Forelimb muscle (tissue), 1 donor: ENCODE results near the gene MLN. TPM values are rescaled to one million over a fixed set of nuclear protein-coding genes. Genes with fewer than 3 reads are reported as not detected.

Source experiments
- DNase-seq: peaks from one replicate; pipeline ENCODE4 v3.0.0-alpha.2; 2013; ENCODE audit warnings: low read depth
- polyA plus RNA-seq: library from polyadenylated mRNA; unstranded; fragments of 120-200 nt; gene quantifications from one replicate; pipeline ENCODE4 v1.2.1, GENCODE V29; 2013; ENCODE audit not compliant: insufficient read length

The MLN gene
- polyA plus RNA-seq, 1 donor = not detected

DNA sequence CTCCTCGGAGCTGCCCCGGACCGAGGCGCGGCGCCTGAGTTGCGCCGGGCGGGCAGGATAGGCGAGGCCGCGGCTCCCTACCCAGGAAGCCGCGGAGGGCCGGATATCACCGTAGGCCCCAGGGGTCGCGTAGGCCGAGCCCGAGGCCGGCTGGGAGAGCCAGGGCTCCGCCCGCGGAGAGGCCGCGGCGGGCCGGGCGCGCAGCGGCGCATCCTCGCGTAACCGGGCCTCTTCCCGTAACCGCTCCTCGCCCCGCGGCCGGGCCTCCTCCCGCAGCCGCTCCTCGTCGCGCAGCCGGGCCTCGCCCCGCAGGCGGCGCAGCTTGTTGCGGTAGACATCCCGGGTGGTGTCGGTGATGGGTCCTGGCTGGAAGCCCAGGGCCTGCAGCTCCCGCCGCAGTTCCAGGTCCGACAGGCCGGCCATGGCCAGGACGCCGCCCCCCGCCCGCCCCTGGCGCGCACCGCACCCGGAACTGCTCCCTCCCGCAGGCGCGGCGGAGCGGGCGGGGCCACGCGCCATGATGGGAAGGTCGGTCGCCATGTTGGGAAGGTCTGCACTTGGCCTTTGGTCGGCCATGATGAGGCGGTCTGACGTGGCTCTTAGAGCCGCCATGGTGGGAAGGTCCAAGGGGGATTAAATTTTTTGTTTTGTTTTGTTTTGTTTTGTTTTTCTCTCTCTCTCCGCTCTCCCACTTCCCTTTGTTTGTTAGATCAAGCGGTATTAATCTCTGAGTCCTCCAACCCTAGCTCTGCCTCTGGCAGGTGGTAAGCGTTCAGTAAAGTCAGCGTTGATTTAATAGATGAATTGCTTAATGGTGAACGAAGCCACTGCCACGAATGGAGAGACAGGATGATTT, 14.9 kb downstream of the MLN start, which contains the start of gene LEMD2:
TSS of gene LEMD2 (minus strand) at position 437 of the 856 bp plus-strand sequence. CDS start at position 423, 14 bp downstream.
- DNase-seq = peak; percentile 82

DNA sequence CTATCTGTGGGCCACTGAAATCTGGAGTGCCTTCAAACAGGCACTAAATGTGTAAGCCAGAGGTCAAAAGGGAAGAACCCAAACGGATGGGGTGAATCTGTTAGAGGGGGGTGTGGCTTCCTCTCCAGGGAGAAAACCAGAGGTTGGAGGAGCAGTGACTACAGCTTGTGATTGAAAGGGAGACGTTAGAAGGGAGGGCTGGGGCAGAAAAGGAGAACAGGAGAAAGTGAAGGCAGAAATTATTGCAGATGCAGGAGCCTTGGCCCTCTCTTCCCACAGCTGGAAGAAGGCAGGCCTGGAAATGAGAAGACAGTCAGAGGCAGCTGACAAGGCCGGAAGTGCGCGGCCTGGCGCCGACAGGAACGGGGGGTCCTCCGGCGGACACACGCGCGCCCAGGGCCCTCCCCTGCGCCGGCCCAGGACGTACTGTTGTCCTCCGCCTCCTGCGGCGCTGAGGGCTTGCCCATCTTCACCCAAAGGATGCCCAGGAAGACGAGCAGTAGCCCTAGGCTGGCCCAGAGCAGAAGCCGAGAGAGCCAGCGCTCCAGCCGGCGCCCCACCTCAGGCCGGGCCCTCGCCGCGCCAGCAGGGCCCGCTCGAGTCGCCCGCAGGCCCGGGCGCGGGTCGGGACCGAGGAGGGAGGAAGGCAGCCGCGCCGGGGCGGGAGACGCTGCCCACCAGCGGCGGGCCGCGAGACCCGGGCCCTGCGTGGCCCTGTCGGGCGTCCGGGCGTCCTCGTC, 15.7 kb downstream of the MLN start:
- peak; percentile 67 for DNase-seq

DNA sequence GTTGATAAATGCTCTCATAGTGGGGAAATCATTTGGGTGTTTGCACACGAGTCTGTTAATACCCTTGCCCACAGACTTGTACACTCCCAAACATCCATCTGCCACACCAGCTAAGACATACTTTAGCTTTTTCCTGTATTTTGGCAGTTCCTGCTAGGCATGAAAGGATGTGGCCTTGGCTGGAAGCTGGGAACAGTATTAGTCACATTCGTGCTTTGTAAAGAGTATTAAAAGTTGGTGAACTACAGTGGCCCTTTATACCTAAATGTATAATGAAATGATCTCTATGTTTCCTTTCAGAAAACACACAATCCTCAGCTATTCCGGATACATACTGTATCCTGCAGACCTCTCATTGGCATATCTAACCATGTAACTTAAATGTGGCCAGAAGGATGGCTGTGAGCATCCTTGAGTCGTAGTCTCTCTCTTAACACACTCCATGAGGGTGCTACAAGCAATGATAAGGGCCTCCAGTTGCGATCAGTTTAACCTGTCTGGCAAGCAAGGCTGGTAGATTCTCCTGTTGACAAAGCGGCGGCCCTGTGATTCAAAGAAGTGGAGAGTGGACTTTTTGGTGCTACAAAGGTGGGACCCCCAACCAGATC, 16.4 kb downstream of the MLN start:
- no peak for DNase-seq

DNA sequence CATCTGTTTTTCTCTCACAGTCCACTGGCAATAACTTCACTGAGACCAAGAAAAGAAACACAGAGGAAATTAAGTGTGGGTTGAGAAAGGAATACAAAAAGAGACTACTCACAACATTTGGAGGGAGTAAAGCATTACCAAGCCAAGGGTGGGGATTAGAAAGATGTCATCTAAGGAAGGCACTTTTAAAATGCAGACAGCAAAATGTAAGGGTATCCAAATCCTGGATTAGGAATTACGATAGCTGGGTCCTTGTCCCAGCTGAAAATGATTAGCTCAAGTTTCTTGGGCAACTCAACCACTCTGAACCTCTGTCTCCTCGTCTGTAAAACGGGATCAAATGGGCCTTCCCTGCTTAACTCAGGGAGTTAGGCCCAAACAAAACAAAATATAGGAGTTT, 17.1 kb downstream of the MLN start:
- no peak for DNase-seq

DNA sequence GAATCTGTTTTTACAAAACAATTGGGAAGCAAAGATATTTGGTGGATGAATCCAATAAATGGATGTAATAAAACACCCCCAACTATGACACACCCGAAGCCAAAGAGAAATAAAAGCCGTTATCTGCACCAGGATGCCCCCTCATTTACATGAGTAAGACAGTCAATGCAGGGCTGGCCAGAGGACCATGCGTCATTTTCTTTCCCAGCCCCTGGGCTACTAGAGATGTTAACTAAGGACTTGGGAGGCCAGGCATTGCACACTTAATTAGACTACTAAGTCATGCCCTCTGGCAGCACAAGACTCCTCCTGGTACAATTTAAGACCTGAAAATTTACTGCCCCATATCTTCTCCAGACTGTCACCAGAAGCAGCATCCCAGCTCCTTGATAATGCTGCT, 18.0 kb downstream of the MLN start:
- DNase-seq = no peak

DNA sequence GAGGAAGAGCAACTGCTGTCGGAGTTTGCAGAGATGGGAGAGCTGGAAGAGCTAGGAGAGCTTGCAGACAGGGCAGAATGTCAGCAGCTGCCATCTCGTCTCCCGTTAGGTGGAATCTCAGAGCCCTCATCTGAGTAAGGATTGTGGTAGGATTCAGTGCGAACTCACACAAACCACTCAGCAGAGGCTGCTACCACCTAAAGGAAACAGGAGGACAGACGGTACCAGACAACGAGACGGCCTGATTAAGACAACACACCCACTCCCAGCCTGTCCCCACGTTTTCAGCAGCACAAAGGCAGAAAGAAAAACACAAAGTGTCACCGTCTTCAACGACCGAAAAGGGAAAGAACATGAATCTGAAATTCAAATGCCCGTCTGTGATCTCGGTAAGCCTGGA, 19.0 kb downstream of the MLN start:
- DNase-seq = no peak

DNA sequence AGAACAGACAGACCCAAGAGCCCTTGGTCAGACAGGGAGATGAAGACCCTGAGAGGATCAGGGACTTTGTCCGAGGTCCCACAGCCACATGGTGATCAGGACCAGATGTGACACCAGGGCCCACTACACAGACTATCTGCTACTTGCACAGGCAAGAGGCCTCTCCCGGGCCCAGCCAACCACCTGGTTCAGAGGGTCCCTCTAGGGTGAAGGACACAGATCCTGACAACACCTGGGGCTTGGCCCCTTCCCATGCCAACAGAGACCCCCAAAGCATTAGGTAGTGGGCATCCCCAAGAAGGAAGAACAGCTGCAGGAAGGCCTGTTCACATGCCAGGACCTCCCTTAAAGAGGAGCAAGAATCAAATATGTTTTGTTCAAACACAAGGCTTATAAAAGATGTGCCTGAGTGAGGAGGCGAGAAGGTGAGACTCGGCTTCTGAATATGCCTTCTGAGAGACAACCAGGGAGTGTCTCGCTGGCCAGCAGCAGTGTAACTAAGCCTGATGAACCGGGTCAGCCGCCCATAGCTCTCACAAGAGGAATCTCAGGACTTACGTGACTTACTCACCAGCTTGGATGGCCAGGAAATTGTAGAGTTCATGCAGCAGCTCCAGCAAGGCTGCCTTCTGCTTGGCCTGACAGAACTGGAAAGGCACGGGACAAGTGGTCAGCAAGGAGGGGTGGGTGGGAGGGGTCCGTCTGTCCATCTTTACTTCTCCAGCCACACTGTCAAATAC, 19.9 kb downstream of the MLN start:
- DNase-seq = no peak

DNA sequence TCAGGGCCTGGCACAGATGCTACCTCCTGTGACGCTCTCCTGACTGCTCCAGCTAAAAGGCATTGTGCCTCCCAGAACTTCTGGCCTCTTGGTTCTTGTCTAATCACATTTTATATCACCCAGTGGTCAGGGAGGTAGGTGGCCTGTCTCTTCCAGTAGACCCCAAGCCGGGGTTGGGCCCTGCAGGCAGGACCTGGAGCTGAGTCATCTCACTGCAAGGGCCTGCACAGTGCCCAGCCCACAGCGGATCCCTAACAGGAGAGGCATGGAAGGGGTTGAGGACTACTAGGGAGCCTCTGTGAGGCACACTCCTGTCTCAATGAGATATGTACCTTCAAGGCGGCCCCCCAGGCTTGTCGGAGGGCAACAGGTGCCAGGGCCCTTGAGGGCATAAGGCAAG, 21.2 kb downstream of the MLN start:
- DNase-seq = no peak

DNA sequence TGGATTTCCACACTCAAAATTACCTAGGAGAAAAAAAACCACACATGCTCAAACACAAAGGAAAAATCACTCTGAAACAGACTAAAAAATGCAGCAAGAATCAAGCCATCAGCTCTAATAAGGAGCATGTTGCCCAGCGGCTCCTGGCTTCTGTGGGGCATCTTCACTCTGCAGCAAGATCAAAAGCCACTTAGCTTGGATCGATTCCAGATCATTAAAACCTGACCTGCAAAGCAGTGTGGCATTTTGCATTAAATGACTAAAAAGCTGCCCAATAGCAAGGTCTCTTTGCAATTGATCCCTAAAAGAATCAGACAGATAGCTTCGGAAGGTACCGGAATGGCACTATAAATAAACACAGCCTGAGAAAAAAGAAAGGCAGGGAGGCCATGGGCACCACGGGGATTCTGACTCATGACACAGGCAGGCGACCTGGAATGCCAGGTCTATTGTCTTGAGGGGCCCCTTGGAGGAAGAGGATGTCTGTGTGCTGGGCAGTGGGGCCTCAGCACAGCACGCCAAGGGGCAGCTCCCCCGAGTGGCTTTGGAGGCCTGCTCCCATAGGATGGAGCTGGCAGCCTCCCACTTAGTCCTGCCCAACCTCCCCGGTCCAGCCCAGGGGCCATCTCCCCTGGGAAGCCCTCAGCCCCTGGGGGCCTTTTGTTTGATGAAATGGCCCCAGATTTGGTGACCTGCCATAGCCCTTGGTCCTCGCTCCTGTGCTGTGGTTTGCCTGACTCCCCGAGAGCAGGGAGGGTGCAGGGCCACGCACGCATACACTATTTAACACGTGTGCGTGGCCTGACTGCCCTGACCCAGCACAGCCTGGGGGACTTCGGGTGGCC, 22.4 kb downstream of the MLN start:
- DNase-seq = no peak

DNA sequence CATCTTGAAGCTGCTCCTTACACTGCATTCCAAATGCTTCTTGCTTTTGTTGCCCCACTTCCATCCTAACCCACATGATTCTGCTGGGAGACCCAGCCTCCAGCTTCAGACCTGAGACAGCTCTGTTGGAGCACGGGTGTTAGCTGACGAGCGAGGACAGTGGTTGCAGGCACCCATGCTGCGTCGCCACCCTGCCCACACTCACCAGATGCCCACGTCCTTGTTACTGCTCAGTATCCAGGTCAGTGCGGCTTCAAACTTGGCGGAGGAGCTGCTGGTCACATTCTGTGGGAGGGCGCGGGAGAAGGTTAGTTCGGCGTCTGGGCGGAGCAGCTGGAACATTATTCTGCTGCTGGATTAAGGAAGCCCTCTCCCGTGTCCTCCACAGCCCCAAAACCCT, 23.9 kb downstream of the MLN start:
- no peak for DNase-seq

DNA sequence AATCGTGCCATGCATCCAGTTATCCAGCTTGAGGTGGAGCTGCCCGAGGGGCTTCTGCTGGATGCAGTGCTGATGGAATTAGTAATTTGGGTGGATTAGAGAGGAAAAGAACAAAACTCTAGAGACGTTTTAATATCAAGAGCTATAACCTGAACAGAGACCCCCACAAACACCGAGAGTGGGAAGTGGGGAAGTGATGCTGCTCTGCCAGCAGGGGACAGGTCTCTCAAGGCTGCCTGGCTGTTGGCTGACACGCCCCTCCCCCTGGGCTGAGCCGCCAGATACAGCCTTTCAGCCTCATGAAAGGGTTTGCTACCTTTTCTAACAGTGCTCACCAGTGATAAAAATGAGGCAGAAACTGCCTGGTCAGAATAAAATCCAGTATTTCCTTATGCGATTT, 24.5 kb downstream of the MLN start:
- no peak for DNase-seq

DNA sequence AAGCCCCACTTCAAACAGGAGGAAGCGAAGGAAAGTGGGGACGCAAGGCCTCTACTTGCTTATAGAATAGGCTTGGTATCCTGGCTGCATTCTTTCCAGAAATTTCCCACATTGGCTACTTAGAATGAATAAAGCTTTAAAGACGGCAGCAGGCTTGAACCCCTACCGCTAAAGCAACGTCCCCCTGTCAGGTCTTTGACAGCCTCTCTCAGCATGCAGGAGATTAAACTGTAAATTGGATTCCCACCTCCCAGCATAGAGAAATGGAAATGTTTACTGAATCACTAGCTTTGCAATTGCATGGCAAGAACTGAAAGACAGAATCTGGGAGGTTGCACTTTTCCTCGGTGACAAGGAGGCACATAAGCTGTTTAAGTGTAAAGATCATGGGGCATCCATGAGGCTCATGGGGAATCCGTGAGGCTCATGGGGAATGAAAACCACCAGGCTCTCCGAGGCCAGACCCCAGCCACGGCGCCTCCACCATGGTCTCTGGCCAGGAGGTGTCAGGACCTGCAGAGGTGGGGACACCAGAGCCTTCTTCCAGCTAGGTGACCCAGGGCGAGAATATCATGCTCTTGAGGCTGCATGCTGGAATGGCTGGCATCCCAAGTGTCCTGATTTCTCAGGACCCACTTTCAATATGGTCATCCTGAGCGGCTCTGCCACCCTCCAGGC, 25.2 kb downstream of the MLN start:
- DNase-seq = no peak

DNA sequence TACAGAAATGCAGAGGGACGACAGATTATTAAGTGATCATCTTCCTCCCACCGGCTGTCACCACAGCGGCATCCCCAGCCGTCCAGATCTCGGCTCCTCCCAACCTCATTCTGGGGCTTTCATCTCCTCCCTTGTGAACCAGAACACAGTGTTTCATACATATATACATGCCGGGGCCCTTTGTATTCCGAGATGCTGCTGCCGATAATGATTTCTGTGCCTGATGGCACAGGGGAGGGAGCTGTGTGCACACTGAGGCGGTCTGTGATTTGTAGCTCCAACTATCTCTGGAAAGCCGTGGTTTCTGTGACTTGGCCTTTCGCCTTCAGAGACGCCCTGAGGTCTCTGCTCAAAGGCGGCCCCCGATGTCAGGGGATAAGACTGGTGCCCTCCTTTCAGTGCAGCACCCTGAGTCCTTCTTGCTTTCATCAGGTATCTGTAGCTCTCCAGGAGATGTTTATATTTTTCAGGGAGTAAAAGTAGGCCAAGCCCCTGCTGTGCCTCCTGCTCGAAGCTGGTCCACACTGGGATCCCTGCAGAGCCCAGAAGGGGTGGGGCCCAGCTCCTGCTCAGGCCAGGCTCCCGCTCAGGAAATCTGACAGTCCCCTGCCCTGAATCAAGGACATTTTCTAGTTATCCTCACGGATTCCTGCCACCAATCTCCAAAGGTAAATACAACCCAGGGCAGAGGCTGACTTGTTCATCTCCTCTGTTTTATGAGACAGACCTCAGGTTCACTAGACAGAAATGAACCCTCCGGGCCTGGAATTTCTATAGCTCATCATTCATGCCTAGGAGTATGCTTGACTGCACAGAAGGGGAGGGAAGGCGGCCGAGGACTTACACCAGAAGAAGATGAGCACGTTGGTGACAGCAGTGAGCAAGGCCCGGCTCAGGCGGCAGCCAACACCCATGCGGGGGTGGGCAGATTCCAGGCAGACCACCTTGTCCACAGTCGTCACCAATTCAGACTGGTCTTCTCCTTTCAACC, 26.1 kb downstream of the MLN start:
- DNase-seq = no peak

DNA sequence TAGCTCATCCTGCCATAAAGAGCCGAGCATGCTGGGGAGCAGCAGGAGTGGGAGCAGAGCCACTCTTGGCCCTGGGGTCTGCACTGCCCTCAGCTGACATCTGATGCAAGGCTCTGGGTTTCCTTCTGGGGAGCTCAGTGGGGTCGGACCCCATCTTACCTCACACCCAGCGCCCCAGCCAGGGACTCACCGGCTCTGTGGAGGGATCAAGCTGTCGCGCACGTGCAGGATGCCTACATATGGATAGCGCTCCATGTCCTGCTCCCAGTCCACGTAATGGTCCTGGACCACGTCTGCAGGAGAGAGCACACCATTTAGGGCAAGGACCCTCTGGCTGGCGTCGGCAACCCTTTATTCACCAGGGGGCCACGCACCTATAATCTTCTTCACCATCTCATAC, 27.0 kb downstream of the MLN start:
- no peak for DNase-seq

DNA sequence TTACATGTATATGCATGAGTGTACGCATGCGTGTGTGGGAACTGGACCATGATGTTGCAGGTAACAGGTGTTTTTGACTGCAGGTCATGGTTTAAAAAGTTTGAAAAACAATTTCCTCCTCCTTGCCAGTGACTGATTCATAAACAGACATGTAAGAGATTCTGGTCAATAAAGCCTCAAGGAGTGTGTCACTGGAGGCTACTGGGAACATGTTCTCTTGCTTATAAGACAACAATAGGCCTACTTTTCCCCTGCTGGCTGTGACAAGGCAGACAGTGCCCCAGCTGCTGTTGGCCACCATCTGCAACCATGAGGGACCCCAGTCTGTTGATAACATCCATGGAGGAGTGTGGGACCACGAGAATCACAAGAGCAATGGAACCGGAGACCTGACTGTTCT, 27.6 kb downstream of the MLN start:
- no peak for DNase-seq

DNA sequence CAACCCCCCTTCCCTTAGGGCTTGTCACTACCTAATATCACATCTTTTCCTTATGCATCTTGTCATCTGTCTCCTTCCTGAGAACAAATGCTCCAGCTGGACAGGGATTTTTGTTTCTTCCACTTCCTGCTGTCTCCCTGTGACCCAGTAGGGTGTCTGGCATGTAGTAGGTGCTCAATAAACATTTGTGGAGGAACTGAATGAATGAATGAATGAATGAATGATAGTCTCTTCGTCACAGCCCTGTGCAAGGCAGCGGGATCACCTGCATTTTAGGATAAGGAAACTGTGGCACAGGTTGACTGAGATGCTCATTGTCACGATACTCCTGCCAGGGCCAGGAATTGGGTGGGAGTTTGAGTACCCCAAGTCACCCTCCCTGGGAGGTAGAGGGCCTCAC, 29.0 kb downstream of the MLN start:
- no peak for DNase-seq

DNA sequence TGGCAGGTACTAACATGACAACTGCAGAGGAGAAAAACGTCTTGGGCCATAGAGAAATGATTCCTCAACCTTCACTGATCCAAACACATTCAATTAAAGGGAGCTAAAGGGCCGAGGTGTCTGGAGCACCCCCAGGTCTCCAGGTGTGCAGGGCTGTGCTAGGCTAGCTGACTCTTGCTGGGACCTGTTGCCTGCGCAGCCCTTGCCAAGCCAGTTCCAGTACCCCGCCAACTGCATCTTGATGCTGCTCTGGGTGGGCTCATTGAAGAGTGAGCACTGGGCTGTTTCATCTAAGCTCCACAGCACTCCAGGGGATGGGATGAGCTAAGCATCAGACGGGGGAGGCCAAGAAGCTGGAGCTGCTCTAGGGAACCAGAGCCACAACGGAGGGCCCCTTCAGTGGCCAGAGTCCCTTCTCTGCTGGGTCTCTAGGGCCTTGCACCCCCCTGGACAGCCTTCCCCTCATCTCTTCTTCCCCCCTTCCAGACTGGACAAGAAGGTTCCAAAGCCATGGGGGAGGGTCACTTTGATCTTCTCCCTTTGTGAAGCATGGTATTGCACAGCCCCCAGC, 30.8 kb downstream of the MLN start:
- no peak for DNase-seq

DNA sequence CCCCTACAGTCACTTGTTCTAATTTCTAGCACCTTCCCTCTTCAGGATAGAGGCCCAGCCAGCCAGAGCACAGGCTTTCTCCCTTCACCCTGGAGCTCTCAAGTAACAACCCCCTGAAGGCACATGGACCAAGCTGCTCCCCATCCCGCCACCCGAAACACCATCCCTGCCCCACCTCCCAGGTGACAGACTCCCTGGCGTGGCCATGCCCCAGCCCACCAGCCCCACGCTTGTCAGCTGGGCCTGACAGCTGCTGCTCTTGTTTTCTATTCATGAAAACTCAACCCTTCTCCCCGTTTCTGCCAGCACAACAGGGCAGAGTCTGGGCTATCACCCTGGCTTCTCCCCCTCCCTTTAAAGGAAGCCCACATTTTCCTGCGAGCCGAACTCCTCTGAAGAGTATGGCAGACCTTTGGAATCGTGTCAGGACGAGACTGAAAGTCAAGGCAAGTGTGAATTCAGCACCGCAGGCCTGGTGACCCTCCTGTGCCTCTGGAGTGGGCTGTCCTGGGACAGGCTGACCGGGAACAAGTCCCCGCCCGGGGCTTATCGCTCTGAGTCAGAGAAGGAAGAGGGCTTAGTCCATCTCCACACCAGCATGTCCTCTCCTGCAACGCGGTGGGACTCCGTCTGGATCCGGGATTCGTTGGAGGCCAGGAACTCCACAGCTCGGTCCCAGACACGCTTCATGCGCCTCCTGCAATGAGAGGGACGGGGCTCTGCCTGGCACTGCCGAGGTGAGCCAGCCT, 31.5 kb downstream of the MLN start:
- no peak for DNase-seq
